Stimulated activated CD4-positive, alpha-beta T cell treated with anti-CD3 and anti-CD28 coated beads, Interleukin-2, amount 100 ng/mL, for 48 hours (primary cell): ENCODE data around the gene EEF1AKMT1.

Experiments used
- DNase-seq, 2 donors: peaks; one replicate each; pipeline ENCODE4 v3.0.0-alpha.2; 2020

EEF1AKMT1 gene

DNA sequence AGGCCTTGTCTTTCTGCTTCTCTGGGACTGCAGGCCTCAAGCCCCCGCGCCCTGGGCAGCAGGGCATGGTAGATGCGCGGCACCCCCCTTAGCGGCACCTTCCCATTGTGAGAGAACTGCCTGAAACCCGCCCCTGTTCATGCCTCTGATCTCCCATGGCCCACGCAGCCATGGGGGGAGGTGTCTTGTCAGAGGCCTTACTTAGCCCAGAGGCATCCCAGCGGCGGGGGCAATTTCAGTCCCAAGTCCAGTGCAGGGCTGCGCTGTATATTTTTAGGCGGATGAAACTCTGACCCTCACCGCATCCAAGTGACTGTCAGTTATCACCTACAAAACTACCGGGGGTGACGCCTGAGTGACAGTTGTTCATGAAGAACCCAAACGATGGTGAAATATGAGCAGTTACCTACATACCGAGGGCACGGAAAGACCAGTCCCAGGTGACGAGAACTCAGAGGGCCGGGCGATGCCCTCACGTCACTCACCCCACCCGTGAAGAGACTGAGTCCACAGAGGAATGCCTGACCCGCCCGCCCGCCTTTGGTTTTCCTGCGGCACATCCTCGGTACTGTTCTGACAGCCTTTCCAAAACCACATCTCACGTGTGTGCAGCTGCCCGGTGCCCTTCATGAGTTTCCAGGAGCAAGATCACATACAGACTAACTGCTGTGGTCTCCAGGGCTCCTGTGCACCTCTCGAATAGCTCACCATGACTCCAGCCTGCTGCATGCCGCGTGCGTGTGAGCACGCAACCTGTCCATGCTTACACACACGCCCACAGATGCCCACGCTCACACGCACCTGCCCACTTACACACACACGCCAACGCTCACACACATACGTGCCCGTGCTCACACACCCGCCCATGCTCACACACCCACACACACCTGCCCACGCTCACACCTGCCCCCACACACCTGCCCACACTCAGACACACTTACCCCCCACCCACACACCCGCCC is 55.9 kb downstream of the EEF1AKMT1 start:
- no peak for DNase-seq

DNA sequence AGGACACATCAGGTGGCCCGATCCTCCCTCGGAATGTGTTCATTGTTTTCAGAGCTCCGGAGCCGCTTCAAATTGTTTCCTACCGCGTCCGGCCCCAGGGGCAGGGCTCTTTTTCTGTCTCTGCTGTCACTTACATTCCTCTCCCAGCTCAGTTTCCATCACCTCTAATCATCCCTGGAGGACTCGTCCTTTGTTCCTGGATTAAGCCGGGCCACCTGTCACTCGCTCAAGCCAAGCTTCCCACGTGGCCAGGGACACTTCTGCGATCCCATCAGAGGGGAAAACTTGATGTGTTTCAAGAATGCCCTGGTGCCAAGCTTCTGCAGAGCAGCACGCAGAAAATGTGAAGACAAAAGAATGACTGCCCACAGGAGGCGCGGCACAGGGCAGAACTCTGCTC is 56.8 kb downstream of the EEF1AKMT1 start:
- no peak for DNase-seq

DNA sequence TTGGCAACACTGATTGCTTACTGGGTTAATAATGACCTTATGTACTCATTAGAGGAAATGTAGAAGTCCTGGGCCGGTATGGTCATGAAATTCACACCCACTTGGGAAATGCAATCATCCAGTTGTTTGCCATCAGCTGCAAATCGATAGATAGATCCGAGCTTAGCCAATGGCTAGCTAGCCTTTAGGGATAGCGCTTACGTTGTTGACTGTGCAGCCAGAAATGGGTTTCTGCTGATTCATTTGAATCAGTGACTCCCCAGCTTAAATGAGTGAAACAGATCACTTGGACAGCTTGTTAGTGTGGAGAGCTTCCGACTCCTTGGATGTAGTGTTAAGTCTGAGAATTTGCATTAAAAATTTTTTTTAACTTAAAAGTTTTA is 58.4 kb downstream of the EEF1AKMT1 start:
- no peak for DNase-seq

DNA sequence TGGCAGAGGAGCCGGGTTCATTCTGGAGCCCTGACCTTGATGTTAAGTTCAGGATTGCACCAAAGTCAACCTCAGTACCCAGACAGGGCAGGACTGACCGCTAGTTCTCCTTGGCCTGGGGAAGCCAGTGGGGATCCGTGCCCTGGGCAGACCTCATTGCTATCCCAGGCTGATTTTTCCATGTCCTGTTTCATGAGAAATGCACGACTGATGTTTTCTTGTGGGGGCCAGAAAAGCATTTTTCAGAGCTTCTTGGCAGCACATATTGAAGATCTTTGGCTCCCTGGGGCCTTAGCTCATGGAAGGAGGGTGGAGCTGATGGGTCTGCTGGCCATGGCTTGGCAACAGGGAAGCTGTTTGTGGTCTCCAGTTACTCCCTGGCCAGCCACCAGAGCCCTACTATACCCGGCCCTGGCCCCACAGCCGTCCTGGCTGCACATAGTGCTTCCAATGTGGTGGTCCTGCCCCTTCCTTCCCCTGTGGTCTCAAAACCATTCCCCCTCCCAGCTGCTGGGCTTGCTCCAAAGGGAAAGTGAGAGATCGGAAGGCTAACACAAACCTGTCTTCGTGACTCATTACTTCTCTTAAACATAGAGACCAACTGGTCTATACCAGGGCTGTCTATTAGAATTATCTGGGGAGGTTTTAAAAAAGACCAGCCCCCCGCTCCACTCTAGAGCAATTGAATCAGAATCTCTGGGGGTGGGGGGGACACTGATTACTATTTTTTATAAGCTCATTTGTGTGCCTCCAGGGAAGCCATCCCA is 59.0 kb downstream of the EEF1AKMT1 start:
- DNase-seq = no peak

DNA sequence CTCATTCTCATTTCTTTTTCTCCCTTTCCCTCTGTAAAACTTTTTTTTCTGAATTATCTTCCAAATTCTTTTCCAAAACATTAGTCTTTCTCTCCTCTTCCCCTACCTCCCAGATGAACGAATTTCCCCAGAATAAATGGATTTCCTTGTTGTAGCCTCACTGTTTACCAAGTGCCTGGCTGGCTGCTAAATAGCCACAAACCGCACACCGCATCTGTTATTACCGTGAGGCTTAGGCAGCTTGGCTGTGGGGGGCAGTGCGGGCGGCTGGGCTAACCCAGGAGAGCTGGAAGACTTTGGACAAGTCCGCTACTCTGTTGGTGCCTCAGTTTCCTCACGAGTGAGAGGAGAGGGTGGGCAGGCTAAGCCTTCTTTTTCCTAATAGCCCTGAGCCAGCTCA is 59.6 kb downstream of the EEF1AKMT1 start:
- DNase-seq = no peak

DNA sequence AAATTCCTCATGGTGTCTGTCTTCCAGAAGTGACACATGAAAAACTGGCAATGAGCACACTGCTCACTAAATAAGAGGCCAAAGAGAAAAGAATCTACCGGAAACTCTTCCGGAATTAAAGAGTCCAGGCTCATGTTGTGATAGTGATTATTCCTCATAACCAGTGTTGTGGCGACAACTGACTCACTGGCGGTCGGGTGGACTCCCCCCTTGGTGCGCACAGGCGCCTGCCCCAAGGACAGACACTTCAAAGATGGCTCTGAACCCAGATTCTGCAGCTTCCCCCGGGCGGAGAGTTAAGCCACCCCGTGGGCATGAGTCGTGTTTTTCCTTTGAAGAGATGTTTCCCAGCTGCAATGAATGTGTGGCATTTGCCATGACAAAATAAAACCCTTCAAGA is 60.0 kb downstream of the EEF1AKMT1 start:
- no peak for DNase-seq

DNA sequence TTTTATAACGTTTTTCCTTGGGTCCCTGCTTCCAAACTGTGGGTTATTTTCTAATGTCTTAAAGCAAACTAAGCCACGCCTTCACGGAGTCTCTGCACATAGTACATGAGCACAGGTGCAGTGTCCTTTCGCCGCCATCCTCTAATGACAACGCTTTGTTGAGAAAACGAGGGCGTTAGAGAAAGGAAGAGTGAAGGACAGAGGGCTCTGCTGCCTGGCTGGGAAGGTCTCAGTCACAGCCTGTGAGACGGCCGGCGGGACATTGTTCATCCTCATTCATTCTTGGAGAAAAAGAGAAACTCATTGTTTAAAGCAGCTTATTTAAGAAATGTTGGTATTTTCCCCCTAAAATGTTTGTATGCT is 60.8 kb downstream of the EEF1AKMT1 start:
- no peak for DNase-seq

DNA sequence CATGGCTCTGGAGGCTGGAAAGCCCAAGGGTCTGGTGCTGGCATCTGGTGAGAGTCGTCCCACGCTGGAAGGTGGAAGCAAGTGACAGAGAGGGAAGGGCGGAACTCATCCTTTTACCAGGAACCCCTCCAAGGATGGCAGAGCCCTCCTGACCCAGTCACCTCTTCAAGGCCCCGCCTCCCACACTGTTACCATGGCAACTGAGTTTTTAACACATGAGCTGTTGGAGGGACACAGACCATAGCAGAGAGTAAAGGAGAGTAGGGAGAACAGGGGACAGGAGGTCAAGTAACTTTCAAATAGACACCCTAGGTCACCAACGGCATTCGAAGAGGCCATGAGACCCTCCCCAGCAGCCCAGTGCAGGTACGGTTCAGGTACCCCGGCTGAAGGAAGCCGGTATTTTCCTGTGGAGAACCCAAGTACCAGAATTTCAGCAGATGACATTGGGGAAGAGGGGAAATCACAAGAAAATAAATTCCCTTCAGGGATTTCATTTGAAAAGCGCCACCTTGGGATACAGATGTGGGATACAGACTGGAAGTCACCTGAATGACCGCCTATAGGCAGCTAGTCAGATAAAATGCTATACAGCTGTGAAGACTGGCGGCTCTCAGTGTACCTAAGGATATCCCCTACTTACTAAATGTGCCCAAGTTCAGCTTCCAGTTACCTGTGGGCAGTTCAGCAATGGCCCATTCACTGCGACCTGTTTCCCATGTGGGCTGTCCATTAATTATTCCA is 62.3 kb downstream of the EEF1AKMT1 start:
- no peak for DNase-seq

DNA sequence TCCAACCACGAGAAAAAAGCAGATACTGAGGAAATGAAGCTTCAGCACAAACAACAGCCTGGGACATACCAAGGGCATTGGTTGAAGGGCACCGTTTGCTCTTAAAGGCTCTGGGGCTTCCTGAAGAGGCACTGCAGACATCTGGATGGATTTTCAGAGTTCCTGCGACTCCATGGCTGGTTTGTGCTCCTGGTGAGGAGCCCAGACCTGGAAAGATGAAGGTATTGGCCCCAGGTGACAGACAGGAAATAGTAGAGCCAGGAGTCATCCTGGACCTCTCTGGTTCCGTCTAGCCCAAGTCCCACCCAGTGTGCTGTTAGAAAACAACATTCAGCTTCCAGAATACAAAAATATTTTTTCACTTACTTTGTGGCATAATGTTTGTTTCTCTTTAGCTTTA is 64.0 kb downstream of the EEF1AKMT1 start:
- no peak for DNase-seq

DNA sequence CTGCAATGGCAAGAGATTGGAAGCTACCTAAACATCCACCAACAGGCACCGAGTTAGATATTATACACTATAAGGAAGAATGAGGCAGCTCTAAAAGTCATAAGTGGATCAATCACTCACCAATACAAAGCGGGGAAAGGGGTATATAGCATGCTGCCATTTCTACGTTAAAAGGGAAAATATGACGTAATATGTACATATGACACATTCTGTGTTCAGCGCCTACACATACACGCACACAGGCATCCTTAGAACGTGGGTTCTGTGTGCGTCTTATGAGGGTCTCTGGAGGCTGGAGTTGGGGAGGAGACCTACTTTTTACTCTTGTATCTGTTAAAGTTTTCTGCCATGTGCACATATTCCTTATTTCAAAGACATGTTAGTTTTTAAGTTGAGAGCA is 64.4 kb downstream of the EEF1AKMT1 start:
- no peak for DNase-seq

DNA sequence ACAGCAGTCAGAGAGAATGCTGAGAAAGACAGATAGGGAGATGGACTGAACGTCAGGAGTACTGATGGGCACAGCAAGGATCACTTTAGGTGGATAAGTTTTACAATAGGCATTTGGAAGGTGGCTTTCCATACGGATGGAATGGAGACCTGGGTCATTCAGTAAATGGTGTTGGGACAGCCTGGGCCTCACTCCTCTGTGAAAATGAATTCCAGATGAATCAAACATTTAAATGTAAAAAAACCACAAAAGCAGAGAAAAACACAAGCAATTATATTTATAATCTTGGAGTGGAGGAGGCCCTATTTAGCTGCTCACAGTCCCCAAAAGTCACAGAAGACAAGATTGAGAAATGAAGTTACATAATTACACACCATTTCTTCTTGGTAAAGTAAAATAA is 65.5 kb downstream of the EEF1AKMT1 start:
- DNase-seq = no peak

DNA sequence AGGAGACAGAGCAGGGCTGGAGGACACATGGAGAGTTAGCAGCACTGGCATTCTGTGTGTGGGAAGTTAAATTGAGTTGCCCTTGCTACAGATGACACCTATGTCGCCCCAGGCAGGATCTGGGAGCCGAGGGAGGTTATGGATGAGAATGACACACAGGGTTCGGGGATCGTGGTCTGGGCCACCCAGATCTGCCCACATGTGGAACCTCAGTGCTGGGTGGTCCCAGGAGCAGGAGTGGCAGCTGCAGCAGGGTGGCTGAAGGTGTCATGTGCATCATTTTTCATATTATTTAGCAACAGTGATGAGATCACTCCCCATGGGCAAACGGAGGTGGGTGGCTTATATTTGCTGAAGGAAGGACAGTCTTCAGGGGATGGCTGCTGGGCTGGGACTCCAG is 67.1 kb downstream of the EEF1AKMT1 start:
- DNase-seq = no peak

DNA sequence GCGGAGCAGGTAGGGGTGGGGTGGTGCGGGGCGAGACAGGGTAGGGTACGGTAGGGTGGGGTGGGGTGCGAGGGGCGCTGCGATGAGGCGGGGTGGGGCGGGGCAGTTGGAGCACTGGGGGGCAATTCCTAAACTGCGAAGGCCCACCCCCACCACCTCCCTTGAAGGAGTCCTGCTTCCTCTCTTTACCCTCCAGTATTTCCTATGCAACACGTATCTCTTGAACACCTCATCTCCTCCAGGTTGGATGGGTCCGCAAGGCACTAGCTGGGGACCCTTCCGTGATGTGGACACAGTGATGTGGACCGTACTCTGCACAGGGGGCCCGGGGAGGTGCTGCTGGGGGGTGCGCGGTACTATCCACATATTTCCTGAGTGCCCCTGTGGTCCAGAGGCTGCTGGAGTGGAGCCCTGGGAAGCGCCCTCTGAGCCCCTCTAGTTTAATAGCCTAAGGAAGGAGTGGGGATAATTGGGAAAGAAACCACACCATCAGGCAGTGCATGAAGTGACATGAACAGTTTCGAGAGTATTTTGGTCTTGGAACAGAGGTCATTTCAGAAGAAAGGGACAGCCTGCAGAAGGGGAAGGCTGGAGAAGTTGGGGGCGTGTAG is 69.2 kb downstream of the EEF1AKMT1 start:
- no peak for DNase-seq

DNA sequence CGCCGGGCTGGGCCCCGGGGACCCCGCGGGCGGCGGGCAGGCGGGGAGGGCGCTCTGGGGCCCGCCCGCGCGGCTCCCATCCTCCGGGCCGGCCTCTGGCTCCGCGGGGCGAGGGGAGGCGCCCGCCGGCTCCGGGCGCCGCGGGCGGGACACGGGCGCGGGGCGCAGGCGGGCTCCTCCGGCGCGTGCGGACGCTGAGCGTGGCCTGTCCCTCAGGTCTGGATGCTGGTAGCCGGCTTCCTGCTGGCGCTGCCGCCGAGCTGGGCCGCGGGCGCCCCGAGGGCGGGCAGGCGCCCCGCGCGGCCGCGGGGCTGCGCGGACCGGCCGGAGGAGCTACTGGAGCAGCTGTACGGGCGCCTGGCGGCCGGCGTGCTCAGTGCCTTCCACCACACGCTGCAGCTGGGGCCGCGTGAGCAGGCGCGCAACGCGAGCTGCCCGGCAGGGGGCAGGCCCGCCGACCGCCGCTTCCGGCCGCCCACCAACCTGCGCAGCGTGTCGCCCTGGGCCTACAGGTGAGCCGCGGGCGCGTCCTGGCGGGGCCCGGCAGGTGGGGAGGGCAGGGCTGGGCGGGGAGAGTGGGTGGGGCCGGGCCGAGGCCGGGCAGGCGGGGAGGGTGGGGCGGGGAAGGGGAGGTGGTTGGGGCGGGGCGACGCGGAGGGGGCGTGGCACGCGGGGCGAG is 69.8 kb downstream of the EEF1AKMT1 start:
- DNase-seq = peak; percentile 49 to 64

DNA sequence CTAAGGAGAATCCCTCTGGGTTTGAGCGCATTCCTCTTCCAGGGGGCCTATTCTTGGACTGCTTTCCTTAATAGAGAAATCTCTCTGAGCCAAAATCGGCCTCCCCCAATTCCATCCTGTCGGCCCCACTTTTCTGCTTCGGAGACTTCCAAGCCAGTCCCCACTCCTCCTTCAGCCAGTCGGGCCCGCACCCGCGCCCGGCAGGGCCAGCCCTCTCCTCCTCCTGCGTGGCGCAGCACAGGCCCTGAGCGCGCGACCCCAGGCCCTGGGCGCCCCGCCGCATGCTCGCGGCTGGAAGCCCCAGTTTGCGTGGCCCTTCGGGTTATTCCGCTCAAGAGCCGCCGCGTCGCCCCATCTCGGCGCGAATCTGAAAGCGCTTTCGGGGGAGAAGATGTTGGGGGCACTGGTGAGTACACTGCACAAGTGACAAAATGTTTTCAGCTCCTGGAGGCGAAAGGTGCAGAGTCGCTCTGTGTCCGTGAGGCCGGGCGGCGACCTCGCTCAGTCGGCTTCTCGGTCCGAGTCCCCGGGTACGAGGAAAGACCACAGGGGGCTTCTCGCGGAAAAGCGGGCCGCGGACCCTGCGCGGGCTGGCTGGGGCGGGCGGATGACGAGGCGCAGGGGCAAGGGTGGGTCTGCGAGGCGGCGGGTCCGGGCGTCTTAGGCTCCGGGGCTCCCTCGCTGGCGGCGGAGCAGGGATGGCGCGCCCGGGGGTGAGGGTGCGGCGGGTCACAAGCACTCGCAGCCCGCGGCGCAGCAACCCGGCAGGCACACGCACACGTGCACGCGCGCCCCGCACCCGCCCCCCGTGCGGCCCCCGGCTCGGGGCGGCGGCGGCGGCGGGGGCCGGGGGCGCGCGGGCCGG is 70.6 kb downstream of the EEF1AKMT1 start, which contains the start of gene IL17D:
Gene IL17D, plus strand, starts transcription at position 785 of the 865 bp plus-strand sequence. CDS start 303 bp downstream, outside the sequence.
- peak in 1 of 2 donors; percentile 28 for DNase-seq

DNA sequence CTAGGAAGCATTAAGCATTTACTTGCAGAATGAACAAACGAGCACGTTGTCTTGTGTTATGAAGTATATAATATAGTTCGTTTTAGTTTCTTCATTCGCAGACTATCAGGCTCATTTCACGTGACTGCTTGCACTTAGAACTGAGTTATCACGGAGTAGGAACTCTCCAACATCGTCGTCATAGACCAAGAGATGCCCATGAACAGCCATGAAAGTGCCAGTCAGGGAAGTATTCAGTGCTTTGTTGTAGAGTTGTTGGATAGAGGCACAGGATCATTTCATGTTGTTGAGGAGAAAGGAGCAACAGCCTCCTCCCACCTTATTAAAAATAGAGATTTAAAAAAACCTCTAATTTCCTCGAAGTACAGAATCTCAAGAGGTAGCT is 71.2 kb downstream of the EEF1AKMT1 start:
- no peak for DNase-seq

DNA sequence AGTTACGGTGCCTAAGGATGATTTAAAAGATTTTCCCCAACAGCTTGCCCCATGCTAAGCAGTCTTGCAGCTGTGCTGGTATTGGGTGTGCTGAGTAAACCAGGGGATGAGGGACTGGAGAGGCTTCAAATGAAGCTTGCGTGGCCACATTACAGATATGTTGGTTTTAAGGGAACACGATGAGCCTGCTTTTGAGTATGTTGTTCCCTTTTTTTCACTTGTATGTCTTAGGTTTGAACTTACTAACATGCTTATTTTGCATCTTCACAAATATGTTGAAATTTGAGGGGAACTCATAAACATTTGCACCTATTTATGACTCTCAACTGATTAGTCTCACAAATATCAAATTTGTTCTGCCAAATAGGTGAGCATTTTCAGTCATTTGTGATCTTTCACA is 72.3 kb downstream of the EEF1AKMT1 start:
- no peak for DNase-seq

DNA sequence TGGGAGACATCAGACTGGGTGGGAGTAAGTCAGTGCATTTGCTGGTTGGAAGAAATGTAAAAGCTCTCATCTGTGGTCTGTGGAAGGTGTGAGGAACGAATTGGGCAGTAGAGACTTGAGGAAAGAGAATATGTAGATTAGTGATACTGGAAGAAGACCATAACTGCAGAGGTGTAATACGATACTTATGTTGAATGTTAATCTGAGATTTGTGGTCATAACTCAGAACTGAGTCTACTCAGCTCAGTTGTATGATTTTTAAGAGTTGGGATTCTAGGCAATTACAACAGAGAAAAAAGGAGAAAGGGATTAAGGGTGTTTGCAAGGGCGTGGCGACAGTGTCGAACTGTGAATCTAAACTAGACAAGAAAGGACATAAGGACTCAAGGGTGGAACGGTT is 73.5 kb downstream of the EEF1AKMT1 start:
- no peak for DNase-seq

DNA sequence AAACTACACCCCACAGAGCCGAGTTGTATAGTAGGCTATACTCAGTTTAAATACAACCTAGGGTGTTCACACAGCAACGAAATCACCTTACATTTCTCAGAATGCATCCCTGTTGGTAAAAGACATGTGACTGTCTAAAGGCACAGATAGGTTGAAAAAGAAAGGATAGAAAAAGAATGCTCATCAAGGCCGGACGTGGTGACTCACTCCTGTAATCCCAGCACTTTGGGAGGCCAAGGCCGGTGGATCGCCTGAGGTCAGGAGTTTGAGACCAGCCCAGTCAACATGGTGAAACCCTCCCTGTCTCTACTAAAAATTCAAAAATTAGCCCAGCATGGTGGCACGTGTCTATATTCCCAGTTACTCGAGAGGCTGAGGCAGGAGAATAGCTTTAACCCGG is 74.0 kb downstream of the EEF1AKMT1 start:
- no peak for DNase-seq

DNA sequence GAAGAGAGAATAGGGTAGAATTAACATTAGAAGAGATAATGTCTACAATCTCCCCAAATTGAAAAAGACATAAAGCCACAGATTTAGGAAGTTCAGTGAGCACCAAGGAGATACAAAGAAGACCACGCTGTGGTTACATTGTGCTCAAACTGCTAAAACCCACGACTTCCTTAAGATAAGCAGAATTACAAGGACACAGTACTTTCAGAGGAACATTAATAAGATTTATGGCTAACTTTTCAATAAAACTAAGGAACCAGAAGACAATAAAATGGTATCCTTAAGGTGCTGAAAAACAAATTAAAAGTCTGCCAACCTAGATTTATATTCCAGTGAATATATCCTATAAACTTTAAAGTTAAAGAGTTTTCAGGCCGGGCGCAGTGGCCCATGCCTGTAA is 77.7 kb downstream of the EEF1AKMT1 start:
- DNase-seq = no peak

DNA sequence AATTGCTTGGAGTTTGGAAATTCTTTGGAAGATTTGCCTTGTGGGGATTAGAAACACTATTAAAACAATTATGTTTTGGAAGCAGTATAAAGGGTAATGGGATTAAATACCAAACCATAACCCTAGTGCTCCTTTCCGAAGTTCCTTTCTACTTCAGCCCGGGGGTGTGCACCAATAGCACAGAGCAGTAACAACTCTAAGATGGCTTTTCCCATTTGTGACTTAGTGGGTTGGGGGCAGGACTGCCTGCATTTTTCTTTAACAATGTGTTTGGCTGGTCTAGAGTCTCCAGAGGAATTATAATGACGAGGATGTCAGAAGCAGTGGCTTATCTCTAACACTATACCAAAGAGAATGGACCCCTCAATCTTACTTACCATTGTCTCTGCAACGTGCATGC is 82.1 kb downstream of the EEF1AKMT1 start:
- no peak for DNase-seq
